ENCODE data around the gene RIT2. TPM values are rescaled to one million over a fixed set of nuclear protein-coding genes. Genes with fewer than 3 reads are reported as not detected.
"Not testable (repeated sequence)": the region's sequence is repeated elsewhere in the genome, so short reads cannot be mapped to it uniquely, and the experiment has no call there.

RIT2 gene
- total and polyA plus RNA-seq, 9 donors: not detected

GRCh38 chr18:42743373-42744138 is 371.9 kb downstream of the RIT2 start:
- 76 to 86% (median 81%) methylated on average over 7 of the region's 7 CpGs for WGBS, 3 donors
- H3K9me3 ChIP-seq: no peaks in the 10 kb centered on the region
- intact Hi-C loops (cut with DNase I): no loop called here
- no peak overlapping the region for H3K27ac ChIP-seq
- no peak overlapping the region for H3K4me3 ChIP-seq
- no peaks in the 10 kb centered on the region for H3K4me1 ChIP-seq (ENCODE audit: insufficient read depth)
- TF ChIP-seq POLR2A (IDR thresholded peaks at IDR 0.05): no peak
- no peak for TF ChIP-seq EP300 (IDR thresholded peaks at IDR 0.05)
- no peak for TF ChIP-seq CTCF (IDR thresholded peaks at IDR 0.05)
- no peaks in the 10 kb centered on the region for H3K36me3 ChIP-seq
- no peak for DNase-seq
- no peaks in the 10 kb centered on the region for H3K27me3 ChIP-seq

- Histone ChIP-seq H3K27ac (no peak overlapping the region), H3K4me3 (no peak overlapping the region), H3K27me3 (no peaks in the 10 kb centered on the region), H3K9me3 (no peaks in the 10 kb centered on the region), H3K4me1 (ENCODE audit: insufficient read depth) (no peaks in the 10 kb centered on the region), H3K36me3 (no peaks in the 10 kb centered on the region)
- intact Hi-C loops (cut with DNase I): no loop called here
- no peak for DNase-seq
- TF ChIP-seq CTCF (IDR thresholded peaks at IDR 0.05) (no peak), EP300 (IDR thresholded peaks at IDR 0.05) (no peak), POLR2A (IDR thresholded peaks at IDR 0.05) (no peak)
Measured at GRCh38 chr18:42742969-42743368, 372.5 kb downstream of the RIT2 start.

- intact Hi-C loops (cut with DNase I): no loop called here
- TF ChIP-seq CTCF (IDR thresholded peaks at IDR 0.05) (no peak), EP300 (IDR thresholded peaks at IDR 0.05) (no peak), POLR2A (IDR thresholded peaks at IDR 0.05) (no peak)
- H3K27me3 ChIP-seq: no peaks in the 10 kb centered on the region
- H3K4me3 ChIP-seq: no peak overlapping the region
- no peaks in the 10 kb centered on the region for H3K36me3 ChIP-seq
- no peaks in the 10 kb centered on the region for H3K9me3 ChIP-seq
- H3K27ac ChIP-seq: no peak overlapping the region
- no peaks in the 10 kb centered on the region for H3K4me1 ChIP-seq (ENCODE audit: insufficient read depth)
- DNase-seq: no peak
Measured at GRCh38 chr18:42742474-42742873, 373.0 kb downstream of the RIT2 start.

- H3K27ac ChIP-seq; DNase-seq; H3K27me3 ChIP-seq; H3K4me3 ChIP-seq; intact Hi-C loops (cut with DNase I); H3K36me3 ChIP-seq; H3K9me3 ChIP-seq; H3K4me1 ChIP-seq (ENCODE audit: insufficient read depth): not testable (repeated sequence)
- 90 to 94% (median 92%) methylated on average over 12 of the region's 12 CpGs for WGBS, 3 donors
Measured at GRCh38 chr18:42741805-42742347, 373.6 kb downstream of the RIT2 start.

- DNase-seq; H3K9me3 ChIP-seq; H3K4me1 ChIP-seq (ENCODE audit: insufficient read depth); H3K36me3 ChIP-seq; H3K4me3 ChIP-seq; intact Hi-C loops (cut with DNase I); H3K27ac ChIP-seq; H3K27me3 ChIP-seq: not testable (repeated sequence)
- 64 to 81% (median 68%) methylated on average over 2 of the region's 2 CpGs for WGBS, 3 donors
Measured at GRCh38 chr18:42741299-42741698, 374.2 kb downstream of the RIT2 start.

All from ovary (tissue), 9 donors.